Renal pelvis (tissue), 12 donors: ENCODE data around the gene TCN2. TPM values are rescaled to one million over a fixed set of nuclear protein-coding genes. Genes with fewer than 3 reads are reported as not detected.
A peak's percentile ranks its signal among the peaks of the same experiment; 100 is the strongest.
"Not testable (repeated sequence)": the region's sequence is repeated elsewhere in the genome, so short reads cannot be mapped to it uniquely, and the experiment has no call there.

Experiments used
- DNase-seq: peaks from one replicate; pipeline ENCODE4 v3.0.0-alpha.2; 2013
- long read RNA-seq, 16 experiments: transcript quantifications; one replicate each; lab custom pipeline, GENCODE V29; 2026
- polyA plus RNA-seq, 3 donors: library from polyadenylated mRNA; unstranded; fragments of 120-200 nt; gene quantifications; one replicate each; pipeline ENCODE4 v1.2.1, GENCODE V29; 2013; ENCODE audit not compliant: insufficient read length in 3 of 3

Gene TCN2
- 10 to 100 TPM; 64.4 to 73.5 (median 70.3) TPM for polyA plus RNA-seq
- long read RNA-seq, donor 1, transcript TCN2-201 (9 exons, 2,535 nt) = major isoform, 18 of 25 reads
- long read RNA-seq, donor 1, partial matches to known transcripts = 7 of 25 reads
- long read RNA-seq, donor 1, other reads (novel, unspliced or antisense) = 0 of 25 reads
- long read RNA-seq, donor 2, transcript TCN2-201 (9 exons, 2,535 nt) = major isoform, 24 of 47 reads
- long read RNA-seq, donor 2, partial matches to known transcripts = 15 of 47 reads
- long read RNA-seq, donor 2, other reads (novel, unspliced or antisense) = 6 of 47 reads
- long read RNA-seq, donor 3, transcript TCN2-201 (9 exons, 2,535 nt) = major isoform, 12 of 15 reads
- long read RNA-seq, donor 3, partial matches to known transcripts = 0 of 15 reads
- long read RNA-seq, donor 3, other reads (novel, unspliced or antisense) = 0 of 15 reads
- long read RNA-seq, donor 4, transcript TCN2-201 (9 exons, 2,535 nt) = major isoform, 22 of 29 reads
- long read RNA-seq, donor 4, partial matches to known transcripts = 6 of 29 reads
- long read RNA-seq, donor 4, other reads (novel, unspliced or antisense) = 0 of 29 reads
- long read RNA-seq, donor 5, transcript TCN2-201 (9 exons, 2,535 nt) = major isoform, 10 of 10 reads
- long read RNA-seq, donor 5, partial matches to known transcripts = 0 of 10 reads
- long read RNA-seq, donor 5, other reads (novel, unspliced or antisense) = 0 of 10 reads
- long read RNA-seq, donor 6, transcript TCN2-201 (9 exons, 2,535 nt) = major isoform, 12 of 22 reads
- long read RNA-seq, donor 6, partial matches to known transcripts = 8 of 22 reads
- long read RNA-seq, donor 6, other reads (novel, unspliced or antisense) = 0 of 22 reads
- long read RNA-seq, donor 7, transcript TCN2-201 (9 exons, 2,535 nt) = major isoform, 20 of 53 reads
- long read RNA-seq, donor 7, partial matches to known transcripts = 32 of 53 reads
- long read RNA-seq, donor 7, other reads (novel, unspliced or antisense) = 0 of 53 reads
- long read RNA-seq, donor 8, partial matches to known transcripts = 0 of 5 reads
- long read RNA-seq, donor 8, other reads (novel, unspliced or antisense) = 0 of 5 reads
- long read RNA-seq, donor 9, transcript TCN2-201 (9 exons, 2,535 nt) = major isoform, 17 of 42 reads
- long read RNA-seq, donor 9, partial matches to known transcripts = 22 of 42 reads
- long read RNA-seq, donor 9, other reads (novel, unspliced or antisense) = 0 of 42 reads
- long read RNA-seq, donor 10, transcript TCN2-201 (9 exons, 2,535 nt) = major isoform, 11 of 19 reads
- long read RNA-seq, donor 10, partial matches to known transcripts = 6 of 19 reads
- long read RNA-seq, donor 10, other reads (novel, unspliced or antisense) = 0 of 19 reads
- long read RNA-seq, donor 11, transcript TCN2-201 (9 exons, 2,535 nt) = major isoform, 12 of 20 reads
- long read RNA-seq, donor 11, partial matches to known transcripts = 8 of 20 reads
- long read RNA-seq, donor 11, other reads (novel, unspliced or antisense) = 0 of 20 reads
- long read RNA-seq, donor 12, transcript TCN2-201 (9 exons, 2,535 nt) = major isoform, 25 of 40 reads
- long read RNA-seq, donor 12, partial matches to known transcripts = 11 of 40 reads
- long read RNA-seq, donor 12, other reads (novel, unspliced or antisense) = 0 of 40 reads
- long read RNA-seq, donor 13, transcript TCN2-201 (9 exons, 2,535 nt) = major isoform, 8 of 18 reads
- long read RNA-seq, donor 13, partial matches to known transcripts = 7 of 18 reads
- long read RNA-seq, donor 13, other reads (novel, unspliced or antisense) = 0 of 18 reads
- long read RNA-seq, donor 14, transcript TCN2-204 (2 exons, 637 nt) = minor isoform, 9 of 64 reads
- long read RNA-seq, donor 14, transcript TCN2-201 (9 exons, 2,535 nt) = major isoform, 35 of 64 reads
- long read RNA-seq, donor 14, partial matches to known transcripts = 19 of 64 reads
- long read RNA-seq, donor 14, other reads (novel, unspliced or antisense) = 0 of 64 reads
- long read RNA-seq, donor 15, transcript TCN2-201 (9 exons, 2,535 nt) = major isoform, 29 of 31 reads
- long read RNA-seq, donor 15, partial matches to known transcripts = 0 of 31 reads
- long read RNA-seq, donor 15, other reads (novel, unspliced or antisense) = 0 of 31 reads
- long read RNA-seq, donor 16, transcript TCN2-201 (9 exons, 2,535 nt) = major isoform, 13 of 32 reads
- long read RNA-seq, donor 16, partial matches to known transcripts = 19 of 32 reads
- long read RNA-seq, donor 16, other reads (novel, unspliced or antisense) = 0 of 32 reads

- DNase-seq = peak; percentile 77
These were observed at the start of gene TCN2 for GRCh38 chr22:30606455-30607299. TCN2 (plus strand) TSS chr22:30607174; CDS start chr22:30607332, 158 bp downstream.

GRCh38 chr22:30557243-30557642, 49.7 kb upstream of the TCN2 start:
- no peak for DNase-seq

GRCh38 chr22:30559889-30560288, 47.1 kb upstream of the TCN2 start:
- DNase-seq = no peak

GRCh38 chr22:30560643-30561202, 46.3 kb upstream of the TCN2 start:
- DNase-seq = not testable (repeated sequence)

GRCh38 chr22:30561402-30562189, 45.4 kb upstream of the TCN2 start:
- no peak for DNase-seq

- DNase-seq = no peak
These were observed 44.6 kb upstream of the TCN2 start for GRCh38 chr22:30562366-30562765.

GRCh38 chr22:30564045-30564760, 42.8 kb upstream of the TCN2 start:
- DNase-seq = no peak

GRCh38 chr22:30564761-30565119, 42.2 kb upstream of the TCN2 start:
- no peak for DNase-seq

- DNase-seq = no peak
These were observed 41.6 kb upstream of the TCN2 start for GRCh38 chr22:30565341-30565740.

GRCh38 chr22:30566125-30566524, 40.8 kb upstream of the TCN2 start:
- no peak for DNase-seq

GRCh38 chr22:30567277-30567676, 39.7 kb upstream of the TCN2 start:
- DNase-seq = not testable (repeated sequence)

- no peak for DNase-seq
These were observed 38.7 kb upstream of the TCN2 start for GRCh38 chr22:30568137-30568805.

- no peak for DNase-seq
These were observed 37.2 kb upstream of the TCN2 start for GRCh38 chr22:30569674-30570202.

- DNase-seq = no peak
These were observed 34.8 kb upstream of the TCN2 start for GRCh38 chr22:30572210-30572609.

- DNase-seq = peak; percentile 19
These were observed 34.0 kb upstream of the TCN2 start for GRCh38 chr22:30572840-30573593.
